ENCODE measurements around the gene MEX3A.
"Not testable (repeated sequence)": the region's sequence is repeated elsewhere in the genome, so short reads cannot be mapped to it uniquely, and the experiment has no call there.

MEX3A gene

DNA sequence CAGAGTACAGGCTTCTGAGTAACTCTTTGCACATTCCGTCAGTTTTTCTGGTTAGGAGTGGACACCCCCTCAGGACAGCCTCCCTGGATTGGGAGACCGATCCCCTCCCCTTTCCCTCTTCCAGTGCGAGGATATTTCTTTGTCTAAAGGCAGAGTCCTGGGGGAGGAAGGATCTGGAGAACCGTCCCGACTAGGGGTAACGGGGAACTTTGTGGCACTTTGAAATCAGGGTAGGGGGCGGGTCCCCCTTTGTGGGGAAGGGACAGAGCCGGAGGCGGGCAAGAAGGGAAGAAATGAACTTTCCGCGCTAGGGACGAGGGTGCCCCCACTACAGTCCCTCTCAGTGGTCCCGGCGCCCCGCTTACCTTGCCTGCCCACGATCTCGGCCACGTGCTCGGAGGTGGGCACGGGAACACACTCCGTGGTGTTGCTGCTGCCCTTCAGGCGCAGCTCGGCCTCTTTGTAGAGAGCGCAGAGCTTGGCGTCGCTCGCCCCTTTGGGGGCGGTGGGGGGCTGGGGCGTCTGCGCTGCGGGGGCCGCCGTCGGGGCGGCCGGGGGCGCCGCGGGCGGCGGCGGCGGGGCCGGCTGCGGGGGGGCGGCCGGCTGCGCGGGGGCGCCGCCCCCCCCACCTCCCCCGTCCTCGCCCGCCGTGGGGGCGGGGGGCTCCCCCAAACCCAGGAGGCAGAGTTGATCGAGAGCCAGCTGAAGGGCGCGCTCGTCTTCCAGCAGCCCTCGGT lies 917 bp downstream of the MEX3A start:
- no peak for DNase-seq (ENCODE audit: low read depth in 2 of 2, low spot score in 1 of 2)

- DNase-seq (ENCODE audit: low read depth in 2 of 2, low spot score in 1 of 2): no peak
Observed at GRCh38 chr1:156080863-156081179, 1.4 kb downstream of the MEX3A start.

- no peak for DNase-seq (ENCODE audit: low read depth in 2 of 2, low spot score in 1 of 2)
Observed at GRCh38 chr1:156080241-156080862, 1.9 kb downstream of the MEX3A start.

- DNase-seq (ENCODE audit: low read depth in 2 of 2, low spot score in 1 of 2): no peak
Observed at GRCh38 chr1:156079762-156080161, 2.5 kb downstream of the MEX3A start.

DNA sequence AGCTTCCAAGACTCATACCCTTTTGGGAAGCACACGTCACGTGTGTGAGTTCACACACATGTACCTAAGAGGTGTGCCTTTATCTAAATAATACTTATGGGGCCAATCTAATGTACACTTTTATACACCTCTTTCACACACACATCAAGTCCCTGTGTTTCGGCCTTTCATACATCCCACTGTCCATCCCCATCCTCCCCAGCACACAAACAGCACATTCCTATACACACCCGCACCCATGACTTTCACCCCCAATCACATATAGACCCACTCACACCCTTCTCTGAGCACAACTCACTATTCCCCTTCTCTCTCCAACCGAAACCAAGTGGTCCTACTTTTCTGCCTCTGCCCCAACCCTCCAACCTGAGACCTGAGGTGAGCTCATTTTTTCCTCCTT lies 3.5 kb downstream of the MEX3A start:
- DNase-seq (ENCODE audit: low read depth in 2 of 2, low spot score in 1 of 2): no peak

DNA sequence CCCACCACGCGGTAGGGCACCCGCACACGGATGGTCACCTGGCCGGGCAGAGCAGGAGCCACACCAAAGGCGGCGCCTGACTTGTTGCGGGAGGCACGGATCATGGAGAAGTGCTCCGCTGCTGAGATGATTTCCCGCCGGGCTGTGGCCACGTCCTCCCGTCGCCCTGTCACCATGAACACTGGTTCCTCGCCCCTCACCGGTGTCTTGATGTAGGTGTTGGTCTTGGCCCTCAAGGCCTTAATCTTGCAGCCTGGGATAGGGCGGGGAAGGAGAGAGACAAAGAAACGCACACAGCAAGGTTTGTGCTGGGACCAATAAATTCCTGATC lies 4.9 kb downstream of the MEX3A start:
- DNase-seq (ENCODE audit: low read depth in 2 of 2, low spot score in 1 of 2): no peak

GRCh38 chr1:156076609-156077429 lies 5.4 kb downstream of the MEX3A start:
- no peak for DNase-seq (ENCODE audit: low read depth in 2 of 2, low spot score in 1 of 2)

DNA sequence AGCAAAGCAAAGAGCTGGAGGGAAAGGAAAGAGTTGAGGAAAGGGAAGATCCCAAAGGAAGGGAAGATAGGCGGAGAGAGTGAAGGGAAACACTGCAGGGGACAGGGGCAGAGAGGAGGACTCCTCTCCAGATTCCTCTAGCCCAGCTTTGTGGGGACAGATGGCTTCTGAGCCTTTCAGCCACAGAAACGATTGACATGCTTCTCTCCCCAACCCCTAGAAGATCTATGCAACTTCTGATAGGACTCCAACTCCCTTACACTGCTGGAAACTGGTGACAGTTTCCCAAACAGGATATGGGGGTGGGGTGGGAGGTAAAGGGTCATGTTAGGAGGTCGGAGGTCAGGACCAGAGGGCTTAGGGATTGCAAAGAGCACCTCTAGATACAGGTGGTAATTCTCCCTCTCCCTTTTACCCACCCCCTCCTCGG lies 6.5 kb downstream of the MEX3A start:
- no peak for DNase-seq (ENCODE audit: low read depth in 2 of 2, low spot score in 1 of 2)

DNA sequence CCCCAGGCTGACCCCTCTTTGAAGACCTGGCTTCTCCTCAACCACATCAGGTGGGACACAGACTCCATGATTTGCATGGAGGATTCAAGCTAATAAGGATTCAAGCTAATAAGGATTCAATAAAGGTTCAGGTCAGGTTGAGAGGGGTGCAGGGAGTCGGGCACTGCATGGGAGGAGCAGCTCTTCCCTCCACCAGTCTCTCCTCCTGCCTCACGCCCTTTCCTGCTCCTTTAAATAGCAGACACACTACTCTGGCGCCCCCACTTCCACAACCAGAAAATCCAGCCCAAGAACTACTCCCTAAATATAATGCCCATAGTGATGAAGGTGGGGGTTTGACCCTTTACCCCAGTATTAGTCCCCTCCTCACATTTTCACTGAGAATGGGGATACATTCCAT lies 7.1 kb downstream of the MEX3A start:
- DNase-seq (ENCODE audit: low read depth in 2 of 2, low spot score in 1 of 2): no peak

- no peak for DNase-seq (ENCODE audit: low read depth in 2 of 2, low spot score in 1 of 2)
Observed at GRCh38 chr1:156074661-156075060, 7.6 kb downstream of the MEX3A start.

- DNase-seq (ENCODE audit: low read depth in 2 of 2, low spot score in 1 of 2): no peak
Observed at GRCh38 chr1:156073740-156074139, 8.5 kb downstream of the MEX3A start.

- DNase-seq (ENCODE audit: low read depth in 2 of 2, low spot score in 1 of 2): no peak
Observed at GRCh38 chr1:156073110-156073687, 9.1 kb downstream of the MEX3A start.

DNA sequence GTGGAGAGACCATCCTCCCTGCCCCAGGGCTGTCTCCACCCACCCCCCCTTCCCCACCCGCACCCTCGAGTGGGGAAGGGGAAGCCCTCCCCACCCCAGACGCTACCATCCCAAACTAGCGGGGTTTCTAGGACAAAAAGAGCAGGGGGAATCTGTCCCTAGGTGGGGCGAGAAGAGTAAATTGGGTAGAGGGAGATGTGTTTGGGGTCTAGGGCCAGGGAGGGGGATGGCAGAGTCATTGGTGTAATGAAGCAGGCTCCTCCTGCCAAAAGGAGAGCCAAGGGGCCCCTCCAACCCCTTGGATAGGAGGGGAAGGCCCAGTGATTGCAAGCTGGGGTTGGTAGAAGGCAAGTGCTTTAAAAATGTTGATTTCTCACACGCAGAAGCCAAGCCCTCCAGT lies 10.0 kb downstream of the MEX3A start:
- DNase-seq (ENCODE audit: low read depth in 2 of 2, low spot score in 1 of 2): no peak

GRCh38 chr1:156071332-156071816 lies 10.9 kb downstream of the MEX3A start:
- not testable (repeated sequence) for DNase-seq (ENCODE audit: low read depth in 2 of 2, low spot score in 1 of 2)

- no peak for DNase-seq (ENCODE audit: low read depth in 2 of 2, low spot score in 1 of 2)
Observed at GRCh38 chr1:156070548-156070947, 11.7 kb downstream of the MEX3A start.

DNA sequence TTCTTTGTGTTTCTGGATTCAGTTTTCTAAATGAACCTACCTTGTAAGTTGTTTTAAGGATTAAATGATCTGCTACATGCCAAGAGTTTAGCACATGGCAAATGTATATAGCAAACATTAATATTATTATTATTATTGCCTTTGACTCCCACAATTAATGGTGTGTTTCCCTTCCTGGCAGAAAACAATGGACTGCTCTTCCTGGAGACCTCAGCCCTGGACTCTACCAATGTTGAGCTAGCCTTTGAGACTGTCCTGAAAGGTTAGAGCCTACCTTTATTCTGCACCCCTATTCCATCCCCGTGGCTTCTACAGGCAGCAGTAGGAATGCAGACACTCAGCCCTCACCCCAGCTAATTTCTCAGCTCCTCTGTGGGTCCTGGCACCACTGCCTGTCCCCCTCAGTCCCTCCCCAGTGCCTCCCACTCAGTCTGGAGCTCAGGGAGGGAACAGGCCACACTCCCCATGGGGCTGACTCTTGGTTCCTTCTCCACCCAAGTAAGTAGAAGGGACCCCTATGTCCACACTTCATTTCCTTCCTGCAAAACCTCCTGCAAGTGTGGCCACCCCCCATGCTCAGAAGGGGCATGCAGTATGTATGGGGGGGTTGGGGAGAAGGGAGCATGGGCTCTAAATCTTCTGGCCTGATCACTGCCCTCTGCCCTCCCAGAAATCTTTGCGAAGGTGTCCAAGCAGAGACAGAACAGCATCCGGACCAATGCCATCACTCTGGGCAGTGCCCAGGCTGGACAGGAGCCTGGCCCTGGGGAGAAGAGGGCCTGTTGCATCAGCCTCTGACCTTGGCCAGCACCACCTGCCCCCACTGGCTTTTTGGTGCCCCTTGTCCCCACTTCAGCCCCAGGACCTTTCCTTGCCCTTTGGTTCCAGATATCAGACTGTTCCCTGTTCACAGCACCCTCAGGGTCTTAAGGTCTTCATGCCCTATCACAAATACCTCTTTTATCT lies 12.5 kb downstream of the MEX3A start:
- no peak for DNase-seq (ENCODE audit: low read depth in 2 of 2, low spot score in 1 of 2)

- no peak for DNase-seq (ENCODE audit: low read depth in 2 of 2, low spot score in 1 of 2)
Observed at GRCh38 chr1:156067262-156067661, 15.0 kb downstream of the MEX3A start.

- no peak for DNase-seq (ENCODE audit: low read depth in 2 of 2, low spot score in 1 of 2)
Observed at GRCh38 chr1:156065871-156066270, 16.4 kb downstream of the MEX3A start.

DNA sequence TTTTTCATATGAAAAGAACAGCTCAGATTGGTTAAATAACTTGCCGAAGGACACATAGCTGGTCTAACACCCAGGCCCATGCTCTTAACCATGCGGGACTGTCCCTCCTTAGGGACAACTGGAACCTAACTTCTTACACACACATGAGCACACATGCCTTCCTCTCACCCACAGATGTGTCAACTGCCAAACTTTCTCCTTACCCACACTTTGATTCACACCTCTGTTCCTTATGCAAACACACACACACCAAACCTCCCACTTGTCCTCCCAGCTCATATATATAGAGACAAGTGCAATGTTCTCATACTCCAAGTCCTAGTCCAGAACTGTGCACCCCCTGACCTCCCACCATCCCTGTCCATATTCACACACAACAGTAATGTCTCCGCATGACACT lies 17.1 kb downstream of the MEX3A start:
- DNase-seq (ENCODE audit: low read depth in 2 of 2, low spot score in 1 of 2): no peak

DNA sequence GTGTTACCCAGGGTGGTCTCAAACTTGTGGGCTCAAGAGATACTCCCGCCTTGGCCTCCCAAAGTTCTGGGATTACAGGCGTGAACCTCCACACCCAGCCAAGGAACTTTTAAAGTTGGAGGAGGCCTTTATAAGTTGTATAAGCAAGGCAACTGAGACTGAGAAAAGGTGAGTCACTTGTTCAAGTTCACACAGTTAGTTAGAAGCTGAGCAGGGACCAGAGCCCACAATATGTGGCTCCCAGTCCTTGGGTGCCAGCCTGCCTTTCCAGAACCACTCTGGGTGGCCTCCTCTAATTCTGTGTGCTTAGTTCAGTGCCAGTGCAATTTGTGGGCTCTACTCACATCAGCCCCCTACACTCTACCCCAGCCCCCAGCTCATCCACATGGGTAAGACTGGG lies 17.6 kb downstream of the MEX3A start:
- DNase-seq (ENCODE audit: low read depth in 2 of 2, low spot score in 1 of 2): no peak

DNA sequence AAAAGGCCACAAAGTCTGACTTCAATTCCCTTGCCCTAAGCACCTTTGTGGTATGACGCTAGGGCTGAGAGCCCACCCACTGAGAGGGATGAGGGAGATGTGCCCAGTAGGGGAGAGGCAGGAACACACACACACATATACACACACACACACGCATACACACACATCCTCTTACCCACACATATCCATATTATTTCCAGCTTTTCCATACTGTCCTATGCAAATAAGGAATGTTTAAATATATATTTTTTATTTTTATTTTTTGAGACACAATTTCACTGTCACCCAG lies 18.3 kb downstream of the MEX3A start:
- DNase-seq (ENCODE audit: low read depth in 2 of 2, low spot score in 1 of 2): no peak

All from stimulated activated CD8-positive, alpha-beta memory T cell treated with anti-CD3 and anti-CD28 coated beads, Interleukin-4, amount 100 ng/mL, for 1 hour (primary cell).